NK-92 treated with Interleukin-12 subunit alpha and Interleukin-12 subunit beta, amount 100 ng/mL, for 24 hours (cell line): ENCODE results near the gene CYLD.

Source experiments
- DNase-seq: peaks from one replicate; lab custom pipeline; 2025; lab: John Stamatoyannopoulos, UW

CYLD gene

GRCh38 chr16:50818380-50818779, 76.5 kb downstream of the CYLD start:
- no peak for DNase-seq

GRCh38 chr16:50819706-50820105, 77.8 kb downstream of the CYLD start:
- no peak for DNase-seq

- DNase-seq: no peak
Observed at GRCh38 chr16:50820225-50820624, 78.3 kb downstream of the CYLD start.

DNA sequence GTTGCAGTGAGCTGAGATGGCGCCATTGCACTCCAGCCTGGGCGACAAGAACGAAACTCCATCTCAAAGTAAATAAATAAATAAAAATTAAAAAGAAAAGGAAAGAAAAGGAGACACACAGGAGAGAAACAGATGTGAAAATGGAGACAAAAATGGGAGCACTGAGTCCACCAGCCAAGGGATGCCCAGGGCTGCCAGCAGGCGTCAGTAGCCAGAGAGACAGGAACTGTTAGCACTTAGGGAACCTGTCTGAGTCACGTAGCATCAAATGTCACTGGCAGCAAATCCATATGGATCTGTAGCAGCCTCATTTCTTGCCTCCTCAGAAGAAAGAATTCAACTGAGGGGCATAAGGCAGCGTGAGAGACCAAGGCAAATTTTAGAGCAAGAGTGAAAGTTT, 79.7 kb downstream of the CYLD start:
- no peak for DNase-seq

DNA sequence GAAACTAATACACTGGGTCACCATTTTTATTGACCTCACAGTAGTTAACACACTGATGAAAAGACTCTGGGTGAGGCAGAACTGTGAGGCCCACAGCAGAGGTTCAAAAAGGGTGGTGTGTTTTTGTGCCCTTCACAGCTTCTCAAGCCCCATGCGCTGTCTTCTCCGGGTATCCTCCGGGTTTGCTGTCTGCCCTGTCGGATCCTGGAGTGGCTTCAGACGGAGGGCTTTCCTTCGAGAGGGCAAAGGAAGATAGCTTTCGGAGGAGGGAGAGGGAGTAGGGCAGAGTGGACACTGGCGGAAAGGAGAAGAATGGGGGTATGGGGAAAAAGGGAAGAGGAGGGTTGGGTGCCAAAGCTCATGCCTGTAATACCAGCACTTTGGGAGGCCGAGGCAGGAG, 80.8 kb downstream of the CYLD start:
- no peak for DNase-seq

- DNase-seq: no peak
Observed at GRCh38 chr16:50826797-50827316, 85.0 kb downstream of the CYLD start.

GRCh38 chr16:50828164-50828702, 86.3 kb downstream of the CYLD start:
- no peak for DNase-seq

- no peak for DNase-seq
Observed at GRCh38 chr16:50830698-50831097, 88.8 kb downstream of the CYLD start.

GRCh38 chr16:50831751-50832150, 89.9 kb downstream of the CYLD start:
- DNase-seq: no peak

DNA sequence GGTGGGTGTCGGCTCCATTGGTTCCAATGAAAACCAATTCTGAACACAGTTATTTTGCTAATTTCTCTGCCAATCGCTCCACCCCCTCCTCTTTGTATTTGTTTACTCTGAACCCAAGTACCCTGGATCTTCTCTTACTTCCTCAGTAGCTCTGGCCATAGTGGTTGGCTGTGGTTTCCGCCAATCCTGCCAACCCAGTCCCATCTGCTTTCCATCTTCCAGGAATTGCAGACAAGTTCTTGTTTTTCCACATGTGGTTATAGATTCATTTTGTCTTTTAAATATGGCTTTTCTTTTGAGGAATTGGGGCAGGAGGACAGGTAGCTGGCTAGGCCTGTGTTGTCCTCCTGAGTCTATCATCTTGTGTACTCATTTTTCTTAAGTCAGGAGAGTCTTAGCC, 92.0 kb downstream of the CYLD start:
- DNase-seq: no peak

DNA sequence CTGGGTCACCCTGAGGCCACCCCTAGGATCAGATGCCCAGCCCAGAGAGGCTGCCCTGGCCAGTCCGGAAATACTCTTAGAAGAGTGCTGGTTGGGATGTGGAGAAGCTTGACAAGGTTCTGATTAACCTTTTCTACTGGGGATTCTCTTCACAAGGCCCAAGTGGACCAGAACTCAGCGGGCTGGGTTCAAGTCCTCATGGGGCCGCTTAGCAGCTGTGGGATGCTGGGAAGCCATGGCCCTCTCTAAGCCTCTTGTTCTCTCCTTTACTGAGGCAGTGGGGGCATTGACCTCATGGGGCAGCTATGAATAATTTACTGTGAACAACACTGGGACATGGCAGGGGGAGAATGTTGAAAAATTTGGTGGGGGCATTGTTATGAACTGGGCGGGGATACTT, 92.8 kb downstream of the CYLD start:
- no peak for DNase-seq

GRCh38 chr16:50835358-50836060, 93.6 kb downstream of the CYLD start:
- no peak for DNase-seq

DNA sequence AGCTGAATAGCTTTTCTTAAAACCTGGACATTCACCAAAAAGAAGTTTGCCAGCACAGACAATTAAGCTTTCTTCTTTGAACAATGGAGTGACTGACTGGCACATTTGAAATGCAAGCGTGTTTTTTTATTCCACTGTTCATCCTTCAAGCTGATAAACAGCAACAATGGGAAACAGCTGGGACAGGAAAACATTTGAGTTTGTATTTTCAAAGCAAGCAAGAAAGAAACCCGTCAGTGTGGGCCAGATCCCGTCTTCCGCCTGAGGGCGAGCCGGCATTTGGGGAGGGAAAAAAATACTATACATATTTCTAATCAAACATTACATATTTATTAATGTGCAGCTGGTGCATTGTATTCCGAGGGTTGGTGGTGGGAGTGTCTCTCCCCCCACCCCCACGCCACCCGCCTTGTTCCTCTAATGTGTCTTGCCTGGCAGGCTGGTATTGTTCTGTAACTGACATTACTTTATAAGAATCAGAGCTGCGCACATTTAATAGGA, 94.3 kb downstream of the CYLD start:
- DNase-seq: no peak

GRCh38 chr16:50837324-50837723, 95.4 kb downstream of the CYLD start:
- no peak for DNase-seq

GRCh38 chr16:50838165-50838564, 96.3 kb downstream of the CYLD start:
- DNase-seq: no peak

- no peak for DNase-seq
Observed at GRCh38 chr16:50838885-50839284, 97.0 kb downstream of the CYLD start.

GRCh38 chr16:50839356-50839755, 97.5 kb downstream of the CYLD start:
- DNase-seq: no peak

DNA sequence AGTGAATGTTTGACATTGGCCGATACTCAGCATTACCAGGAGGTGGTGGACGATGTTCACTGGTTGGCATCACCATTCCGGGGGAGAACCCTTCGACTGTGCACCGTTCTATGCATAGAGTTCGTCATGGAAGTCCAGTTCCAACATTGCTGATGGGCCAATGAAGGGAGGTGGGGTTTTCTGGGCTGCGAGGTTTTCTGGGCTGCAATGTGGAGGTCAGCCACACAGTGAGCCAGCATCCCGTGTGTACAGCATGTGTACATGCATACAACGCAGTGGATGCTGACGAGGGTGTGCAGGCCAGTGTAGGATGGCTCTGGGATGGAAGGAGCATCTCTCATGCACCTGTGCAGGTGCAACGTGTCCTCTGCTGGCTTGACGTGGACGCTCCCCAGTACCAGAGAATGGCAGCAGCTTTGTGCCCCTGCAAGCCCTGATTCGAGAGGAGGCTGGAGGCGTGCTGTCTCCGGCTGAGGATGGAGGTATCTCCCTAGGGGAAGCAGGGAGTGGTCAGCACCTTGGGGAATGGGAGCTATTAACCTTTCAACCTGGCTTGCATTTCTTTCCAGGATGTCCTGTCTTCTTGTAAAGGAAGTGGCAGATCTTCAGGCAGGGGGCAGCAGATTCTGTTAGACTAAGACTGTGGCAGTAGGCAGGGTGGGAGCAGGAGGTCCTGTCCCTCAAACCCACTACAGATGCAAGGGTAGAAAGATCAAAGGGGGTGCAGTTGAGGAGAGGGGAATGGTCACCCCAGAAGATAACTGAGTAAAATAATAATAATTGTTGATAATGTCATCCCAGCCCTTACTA, 98.2 kb downstream of the CYLD start:
- no peak for DNase-seq

DNA sequence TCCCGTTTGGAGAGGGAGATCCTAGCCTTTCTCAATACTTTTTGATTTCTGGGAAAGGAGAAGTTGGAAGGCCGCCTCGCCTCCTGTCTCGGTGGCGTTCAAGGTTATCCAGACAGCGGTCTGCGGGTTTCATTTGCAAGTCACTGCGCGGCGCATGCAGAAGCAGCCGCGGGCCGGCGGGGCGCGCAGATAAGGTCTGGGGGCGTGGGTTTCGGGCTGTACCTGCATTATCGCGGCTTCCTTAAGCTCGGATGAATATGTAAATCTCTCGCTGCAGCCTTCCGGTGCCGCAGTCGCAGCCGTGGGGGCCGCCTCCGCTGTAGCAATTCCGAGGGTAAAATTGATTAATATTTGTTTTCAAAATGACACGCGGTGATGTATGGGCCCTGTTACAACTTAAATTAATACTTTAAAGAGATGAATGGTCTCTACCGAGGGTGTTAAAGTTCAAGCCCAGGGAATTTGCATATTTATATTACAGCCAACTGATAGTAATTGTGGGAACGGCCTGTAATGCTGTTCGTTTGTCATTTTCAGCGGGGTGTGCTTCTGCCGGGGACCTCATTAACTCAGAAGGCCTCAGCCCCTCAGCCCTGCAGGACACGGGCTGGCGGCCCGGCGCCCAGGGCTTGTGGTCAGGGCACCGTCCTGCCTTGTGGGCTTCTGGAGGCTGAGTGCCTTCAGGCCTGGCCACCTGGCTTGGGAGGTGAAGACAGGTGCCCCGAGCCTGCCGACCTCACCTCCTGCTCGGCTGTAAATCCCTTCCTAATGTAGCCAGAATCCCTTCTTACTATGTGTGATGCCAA, 99.4 kb downstream of the CYLD start:
- no peak for DNase-seq

- DNase-seq: no peak
Observed at GRCh38 chr16:50842013-50842505, 100.2 kb downstream of the CYLD start.

DNA sequence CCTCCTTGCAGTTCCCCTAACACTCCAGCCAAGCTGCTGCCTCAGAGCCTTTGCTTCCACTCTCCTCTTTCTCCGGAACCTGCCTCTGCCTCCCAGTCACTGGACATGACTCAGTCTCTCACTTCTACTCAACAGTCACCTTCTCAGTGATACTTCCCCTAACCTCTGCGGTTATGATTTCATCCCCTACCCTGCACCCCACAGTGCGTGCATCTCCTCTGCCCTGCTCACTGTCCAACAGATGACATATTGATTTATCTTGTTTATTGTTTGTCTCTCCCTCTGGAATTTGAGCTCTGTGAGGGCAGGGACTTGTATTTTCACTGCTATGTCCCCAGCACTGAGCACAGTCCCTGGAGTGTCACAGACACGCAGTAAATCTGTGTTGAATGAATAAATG, 100.7 kb downstream of the CYLD start:
- DNase-seq: no peak

DNA sequence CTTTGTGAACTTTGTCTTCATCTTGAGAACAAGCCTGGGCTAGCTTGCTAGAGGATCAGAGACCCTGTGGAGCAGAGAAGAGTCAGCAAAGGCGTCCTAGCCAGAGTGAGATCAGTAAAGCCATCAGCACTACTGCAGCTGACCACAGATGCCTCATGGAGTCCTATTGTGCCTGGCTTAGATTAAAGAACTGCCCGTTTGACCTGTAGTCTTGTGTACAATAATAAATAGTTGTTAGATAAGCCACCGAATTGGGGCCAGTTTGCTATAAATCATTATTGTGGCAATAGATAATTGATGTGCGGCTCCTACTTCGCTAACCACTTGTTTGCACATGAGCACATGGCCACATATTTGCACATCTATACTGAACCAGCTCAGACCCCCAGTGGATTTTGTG, 103.0 kb downstream of the CYLD start:
- DNase-seq: no peak
